Bronchial epithelial cell (primary cell): Measurements from ENCODE around the gene DNAJC1. TPM values are rescaled to one million over a fixed set of nuclear protein-coding genes. Genes with fewer than 3 reads are reported as not detected.

ENCODE experiments used
- DNase-seq: peaks from one replicate; pipeline ENCODE4 v3.0.0-alpha.2; 2010; ENCODE audit warnings: low read depth
- FAIRE-seq: peaks from 2 replicates; lab custom pipeline; 2011; peaks lifted over from hg19 to GRCh38; lab: Jason Lieb, UNC
- H3K27me3 ChIP-seq: 2 replicates; pipeline ENCODE4 v1.5.1; 2011; ENCODE audit warnings: low read length; ENCODE audit not compliant: control insufficient read depth, insufficient read depth
- H3K36me3 ChIP-seq: 2 replicates; pipeline ENCODE4 v1.5.1; 2011; ENCODE audit warnings: low read length; ENCODE audit not compliant: control insufficient read depth, insufficient read depth
- H3K4me3 ChIP-seq: 2 replicates; pipeline ENCODE4 v1.5.1; 2011; ENCODE audit warnings: mild to moderate bottlenecking, low read depth, low read length, control low read depth
- total RNA-seq: library from RNA; depleted of rRNA; stranded (reverse); fragments of >200 nt; gene quantifications from 2 replicates; pipeline ENCODE4 v1.2.1, GENCODE V29; 2014
- TF ChIP-seq, protein P1 (sequence below): IDR thresholded peaks from 2 replicates; pipeline ENCODE4 v1.5.1; 2011; ENCODE audit warnings: mild to moderate bottlenecking, moderate library complexity, low read length, control low read depth, inconsistent platforms; ENCODE audit not compliant: insufficient read depth, severe bottlenecking

The DNAJC1 gene
- total RNA-seq, 1 donor from 2014 or later = 81.6 TPM

DNA sequence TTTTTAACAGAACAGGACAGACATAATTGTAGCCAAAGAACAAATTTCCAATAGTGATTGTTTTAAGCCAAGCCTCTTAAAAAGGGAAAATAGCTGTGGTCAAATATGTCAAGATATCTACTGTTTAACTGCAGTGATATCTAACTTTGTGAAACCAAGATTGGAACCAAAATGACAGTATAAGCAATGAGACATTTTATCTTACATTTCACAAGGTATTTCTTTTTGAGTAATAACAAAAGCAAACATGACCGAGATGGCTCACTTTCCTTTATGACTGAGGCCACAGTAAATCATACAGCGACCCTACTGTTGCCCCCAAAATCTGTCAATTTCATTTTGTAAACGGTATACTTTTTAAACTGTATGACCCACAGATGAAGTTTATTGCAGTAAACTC, 253.7 kb downstream of the DNAJC1 start:
- TF ChIP-seq, protein P1, sequence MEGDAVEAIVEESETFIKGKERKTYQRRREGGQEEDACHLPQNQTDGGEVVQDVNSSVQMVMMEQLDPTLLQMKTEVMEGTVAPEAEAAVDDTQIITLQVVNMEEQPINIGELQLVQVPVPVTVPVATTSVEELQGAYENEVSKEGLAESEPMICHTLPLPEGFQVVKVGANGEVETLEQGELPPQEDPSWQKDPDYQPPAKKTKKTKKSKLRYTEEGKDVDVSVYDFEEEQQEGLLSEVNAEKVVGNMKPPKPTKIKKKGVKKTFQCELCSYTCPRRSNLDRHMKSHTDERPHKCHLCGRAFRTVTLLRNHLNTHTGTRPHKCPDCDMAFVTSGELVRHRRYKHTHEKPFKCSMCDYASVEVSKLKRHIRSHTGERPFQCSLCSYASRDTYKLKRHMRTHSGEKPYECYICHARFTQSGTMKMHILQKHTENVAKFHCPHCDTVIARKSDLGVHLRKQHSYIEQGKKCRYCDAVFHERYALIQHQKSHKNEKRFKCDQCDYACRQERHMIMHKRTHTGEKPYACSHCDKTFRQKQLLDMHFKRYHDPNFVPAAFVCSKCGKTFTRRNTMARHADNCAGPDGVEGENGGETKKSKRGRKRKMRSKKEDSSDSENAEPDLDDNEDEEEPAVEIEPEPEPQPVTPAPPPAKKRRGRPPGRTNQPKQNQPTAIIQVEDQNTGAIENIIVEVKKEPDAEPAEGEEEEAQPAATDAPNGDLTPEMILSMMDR = no peak
- no peak overlapping the region for H3K4me3 ChIP-seq
- H3K27me3 ChIP-seq = no peaks in the 10 kb centered on the region
- no peak for FAIRE-seq
- no peaks in the 10 kb centered on the region for H3K36me3 ChIP-seq
- no peak for DNase-seq

DNA sequence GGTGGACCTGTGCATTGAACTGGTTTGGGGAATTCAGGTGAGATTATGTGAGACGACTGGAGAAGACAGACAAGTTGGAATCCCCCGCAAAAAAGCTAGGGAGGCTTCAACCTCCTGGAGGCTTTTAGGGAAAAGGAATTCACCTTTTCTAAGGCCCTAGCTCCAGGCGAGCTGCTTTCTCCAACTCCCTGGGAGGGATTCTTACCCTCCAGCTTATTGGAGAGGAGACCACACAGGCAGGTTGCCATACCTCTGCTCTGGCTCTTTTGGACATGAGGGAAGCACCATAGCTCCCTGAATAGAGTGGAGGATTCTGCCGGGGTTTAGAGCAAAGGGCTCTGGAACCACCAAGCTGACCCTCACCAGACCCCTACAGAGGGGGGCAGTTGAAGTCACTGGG, 255.7 kb downstream of the DNAJC1 start:
- FAIRE-seq = no peak
- no peaks in the 10 kb centered on the region for H3K27me3 ChIP-seq
- DNase-seq = no peak
- H3K36me3 ChIP-seq = no peaks in the 10 kb centered on the region
- TF ChIP-seq, protein P1 = no peak
- no peak overlapping the region for H3K4me3 ChIP-seq

DNA sequence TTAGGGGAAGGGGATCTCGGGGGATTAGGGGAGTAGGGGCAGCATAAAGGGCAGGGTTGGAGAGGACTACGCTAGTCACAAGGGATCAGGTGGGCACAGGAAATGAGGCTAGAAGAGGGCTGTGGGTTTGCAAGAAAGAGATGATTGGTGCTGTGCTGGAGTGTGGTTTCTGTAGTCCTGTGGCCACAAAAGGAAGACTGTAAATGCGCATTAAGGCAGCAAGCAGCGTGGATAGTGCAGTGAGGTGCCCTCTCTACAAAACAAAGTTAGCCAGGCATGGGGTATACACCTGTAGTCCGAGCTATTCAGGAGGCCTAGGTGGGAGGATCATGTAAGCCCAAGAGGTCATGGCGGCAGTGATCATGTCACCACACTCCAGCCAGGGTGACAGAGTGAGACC, 257.4 kb downstream of the DNAJC1 start:
- H3K36me3 ChIP-seq = no peaks in the 10 kb centered on the region
- H3K4me3 ChIP-seq = no peak overlapping the region
- TF ChIP-seq, protein P1 = no peak
- H3K27me3 ChIP-seq = no peaks in the 10 kb centered on the region
- FAIRE-seq = no peak
- DNase-seq = no peak

DNA sequence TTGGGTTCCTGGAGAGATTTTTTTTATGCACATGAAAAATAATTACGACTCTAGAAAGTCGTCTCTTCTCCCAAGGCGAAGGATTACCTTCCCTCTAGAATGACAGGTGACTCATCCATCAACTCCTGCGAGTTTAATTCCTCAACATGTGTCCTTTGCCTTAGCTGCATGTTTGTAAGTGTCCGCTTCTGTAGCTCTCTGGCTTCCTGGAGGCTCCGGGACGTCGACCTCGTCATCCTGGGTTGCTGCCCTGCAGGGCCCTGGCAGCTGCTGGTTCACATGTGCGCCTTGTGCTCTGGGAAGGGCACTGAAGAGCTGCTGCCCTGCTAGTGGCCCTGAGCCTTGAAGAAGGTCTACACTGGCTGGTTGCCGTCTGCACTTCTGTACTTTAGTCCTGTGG, 259.3 kb downstream of the DNAJC1 start:
- no peak for FAIRE-seq
- H3K36me3 ChIP-seq = no peaks in the 10 kb centered on the region
- TF ChIP-seq, protein P1 = no peak
- no peak for DNase-seq
- H3K27me3 ChIP-seq = no peaks in the 10 kb centered on the region
- no peak overlapping the region for H3K4me3 ChIP-seq

DNA sequence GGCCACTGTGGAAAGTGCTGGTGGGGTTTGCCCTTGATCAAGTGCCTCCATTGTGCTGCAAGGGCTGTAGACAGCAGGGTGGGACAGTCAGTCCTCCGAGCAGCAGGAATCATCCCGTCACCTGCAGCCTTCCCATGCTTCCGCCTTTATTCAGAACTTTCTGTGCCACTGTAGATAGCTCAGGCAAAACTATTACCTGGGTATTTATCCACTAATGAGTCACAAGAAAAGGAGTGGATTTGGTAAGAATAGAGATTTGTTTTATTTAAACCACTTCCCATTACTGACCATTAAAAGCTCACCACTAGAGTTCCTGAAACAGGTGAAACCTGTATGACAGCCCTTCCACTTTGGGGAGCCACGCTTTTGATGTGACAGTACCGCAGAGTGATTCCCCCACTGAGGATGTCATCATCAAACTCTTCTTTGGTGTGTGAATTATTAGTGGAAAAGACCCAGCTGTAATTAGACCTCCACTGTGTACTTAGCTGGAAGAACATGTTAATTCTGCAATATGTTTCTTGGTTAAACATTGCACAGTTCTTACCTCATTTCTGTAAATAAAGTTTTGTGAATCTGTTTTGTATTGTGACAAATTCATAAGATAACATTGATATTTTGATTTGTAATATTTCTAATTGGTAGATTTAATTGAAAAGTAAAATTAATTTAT, 260.7 kb downstream of the DNAJC1 start:
- Histone ChIP-seq H3K36me3 (no peaks in the 10 kb centered on the region), H3K4me3 (no peak overlapping the region), H3K27me3 (no peaks in the 10 kb centered on the region)
- TF ChIP-seq, protein P1 = no peak
- DNase-seq (no peak), FAIRE-seq (no peak)

DNA sequence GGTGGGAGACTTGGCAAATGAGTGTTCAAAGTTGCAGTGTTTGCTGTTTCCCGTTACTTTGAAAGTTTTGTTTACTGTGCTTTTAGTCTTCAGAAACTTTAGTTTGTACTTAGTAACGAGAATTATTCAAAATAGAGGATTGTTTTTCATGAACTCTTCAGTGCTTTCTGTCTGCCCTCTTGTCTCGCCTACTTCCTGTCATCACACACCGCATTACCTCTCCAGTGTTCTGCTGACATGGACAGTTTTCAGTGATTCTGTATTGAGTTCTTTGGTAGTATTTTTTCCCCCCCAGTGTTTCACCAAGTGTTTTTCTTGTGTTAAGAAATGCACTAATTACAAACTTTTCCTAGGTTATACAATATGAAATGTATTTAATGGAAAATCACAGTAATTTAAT, 262.5 kb downstream of the DNAJC1 start:
- H3K4me3 ChIP-seq = no peak overlapping the region
- DNase-seq (no peak), FAIRE-seq (no peak)
- TF ChIP-seq, protein P1 = no peak
- H3K36me3 ChIP-seq = no peaks in the 10 kb centered on the region
- no peaks in the 10 kb centered on the region for H3K27me3 ChIP-seq
